Measurements from ENCODE around the gene BCL11A. TPM values are rescaled to one million over a fixed set of nuclear protein-coding genes. Genes with fewer than 3 reads are reported as not detected.
A peak's percentile ranks its signal among the peaks of the same experiment; 100 is the strongest.

BCL11A gene
- total and polyA plus RNA-seq, 10 donors, result 41.1 to 121 (median 84.0) TPM

GRCh38 chr2:60560734-60561644 lies 7.5 kb upstream of the BCL11A start:
- DNase-seq, result no peak
- H3K36me3 ChIP-seq, result no peaks in the 10 kb centered on the region
- H3K9me3 ChIP-seq, result no peaks in the 10 kb centered on the region
- peaks cover 7 to 36% (median 16%) of the 10 kb centered on the region in 6 donors for H3K4me1 ChIP-seq
- intact Hi-C loops (cut with DNase I; ENCODE audit: low total_unique reads), result no loop called here
- H3K27ac ChIP-seq, result no peak overlapping the region
- H3K4me3 ChIP-seq, result no peak overlapping the region
- TF ChIP-seq CTCF (IDR thresholded peaks at IDR 0.05 in 8 of 11, conservative IDR thresholded peaks at IDR 0.05 in 3 of 11) (peak in 9 of 11 experiments; percentile 46 to 72 (median 58)), POLR2AphosphoS5 (IDR thresholded peaks at IDR 0.05) (no peak), POLR2A (IDR thresholded peaks at IDR 0.05) (no peak)
- WGBS, 5 donors, result 72 to 77% (median 74%) methylated on average over 5 of the region's 5 CpGs
- peaks cover 0 to 70% (median 19%) of the 10 kb centered on the region in 7 donors for H3K27me3 ChIP-seq (replicated peaks in 1 of 7)

- no peak overlapping the region for H3K27ac ChIP-seq
- H3K9me3 ChIP-seq, result no peaks in the 10 kb centered on the region
- 82 to 88% (median 85%) methylated on average over 1 of the region's 1 CpG for WGBS, 5 donors
- TF ChIP-seq POLR2AphosphoS5 (IDR thresholded peaks at IDR 0.05) (no peak), POLR2A (IDR thresholded peaks at IDR 0.05) (no peak), CTCF (IDR thresholded peaks at IDR 0.05 in 8 of 11, conservative IDR thresholded peaks at IDR 0.05 in 3 of 11) (no peak)
- H3K4me1 ChIP-seq, result peaks cover 7 to 39% (median 23%) of the 10 kb centered on the region in 6 donors
- H3K27me3 ChIP-seq (replicated peaks in 1 of 7), result peaks cover 0 to 71% (median 20%) of the 10 kb centered on the region in 7 donors
- no peak for DNase-seq
- H3K36me3 ChIP-seq, result no peaks in the 10 kb centered on the region
- intact Hi-C loops (cut with DNase I; ENCODE audit: low total_unique reads), result loop anchor here (10.0 kb wide), 1 partner anchor 1255 kb away; no protein-coding TSS in a partner anchor
- no peak overlapping the region for H3K4me3 ChIP-seq
Measured at GRCh38 chr2:60559880-60560279, 6.4 kb upstream of the BCL11A start.

- DNase-seq, result no peak
- peaks cover 0 to 75% (median 20%) of the 10 kb centered on the region in 7 donors for H3K27me3 ChIP-seq (replicated peaks in 1 of 7)
- TF ChIP-seq CTCF (IDR thresholded peaks at IDR 0.05 in 8 of 11, conservative IDR thresholded peaks at IDR 0.05 in 3 of 11) (no peak), POLR2AphosphoS5 (IDR thresholded peaks at IDR 0.05) (no peak), POLR2A (IDR thresholded peaks at IDR 0.05) (no peak)
- H3K9me3 ChIP-seq, result no peaks in the 10 kb centered on the region
- intact Hi-C loops (cut with DNase I; ENCODE audit: low total_unique reads), result loop anchor here (10.0 kb wide), 1 partner anchor 1254 kb away; no protein-coding TSS in a partner anchor
- peaks cover 7 to 50% (median 34%) of the 10 kb centered on the region in 6 donors for H3K4me1 ChIP-seq
- H3K36me3 ChIP-seq, result no peaks in the 10 kb centered on the region
- WGBS, 5 donors, result 63 to 73% (median 65%) methylated on average over 2 of the region's 2 CpGs
- H3K27ac ChIP-seq, result no peak overlapping the region
- no peak overlapping the region for H3K4me3 ChIP-seq
Measured at GRCh38 chr2:60558536-60558935, 5.1 kb upstream of the BCL11A start.

- no peak for DNase-seq
- peak overlapping the region; percentile 9 to 92 (median 85) for H3K27ac ChIP-seq
- TF ChIP-seq CTCF (IDR thresholded peaks at IDR 0.05 in 8 of 11, conservative IDR thresholded peaks at IDR 0.05 in 3 of 11), result no peak
- no peak for TF ChIP-seq POLR2AphosphoS5 (IDR thresholded peaks at IDR 0.05)
- TF ChIP-seq POLR2A (IDR thresholded peaks at IDR 0.05), result no peak
- intact Hi-C loops (cut with DNase I; ENCODE audit: low total_unique reads), result loop anchor here (10.0 kb wide), 1 partner anchor 1253 kb away; no protein-coding TSS in a partner anchor
- 2 to 6% (median 4%) methylated on average over 12 of the region's 12 CpGs for WGBS, 5 donors
- H3K27me3 ChIP-seq (replicated peaks in 1 of 7), result peaks cover 0 to 86% (median 20%) of the 10 kb centered on the region in 7 donors
- peak overlapping the region in 7 of 8 donors; percentile 1 to 94 (median 74) for H3K4me3 ChIP-seq
- H3K36me3 ChIP-seq, result no peaks in the 10 kb centered on the region
- H3K4me1 ChIP-seq, result peaks cover 8 to 61% (median 42%) of the 10 kb centered on the region in 6 donors
- H3K9me3 ChIP-seq, result no peaks in the 10 kb centered on the region
Measured at GRCh38 chr2:60557486-60557864, 4.0 kb upstream of the BCL11A start.
